NCI-H1105 (cell line): ENCODE data around the gene MRPL37.

ENCODE experiments used
- DNase-seq: peaks from one replicate; lab custom pipeline; 2025; lab: John Stamatoyannopoulos, UW

Gene MRPL37

GRCh38 chr1:54265126-54265525, 65.2 kb downstream of the MRPL37 start:
- no peak for DNase-seq

- no peak for DNase-seq
Measured at GRCh38 chr1:54265659-54266058, 65.7 kb downstream of the MRPL37 start.

GRCh38 chr1:54266195-54266594, 66.2 kb downstream of the MRPL37 start:
- no peak for DNase-seq

- DNase-seq, result no peak
Measured at GRCh38 chr1:54266908-54267307, 66.9 kb downstream of the MRPL37 start.
